WTC11 (cell line): Measurements from ENCODE around the gene SRGAP1. TPM values are rescaled to one million over a fixed set of nuclear protein-coding genes. Genes with fewer than 3 reads are reported as not detected.
A peak's percentile ranks its signal among the peaks of the same experiment; 100 is the strongest.

ENCODE experiments used
- ATAC-seq: fragments of 200-7000 bp; cut with Tn5 transposase; 2 replicates; pipeline ENCODE4 v1.10.0; 2021; ENCODE audit warnings: mild to moderate bottlenecking, moderate library complexity
- CTCF ChIA-PET: fragments of 300-600 bp; sonication (Branson Sonifier 250); formaldehyde crosslinking; loops from one replicate; lab custom pipeline; 2021; ENCODE audit warnings: antibody characterized with exemption; lab: Charles Lee
- POLR2A ChIA-PET: fragments of 350-600 bp; sonication (Branson Sonifier 250); formaldehyde crosslinking; loops from one replicate; lab custom pipeline; 2021; ENCODE audit warnings: antibody characterized with exemption; lab: Charles Lee
- DNase-seq: peaks from one replicate; pipeline ENCODE4 v3.0.0; 2021; ENCODE audit warnings: low spot score
- H3K27ac Mint-ChIP-seq: 2 replicates; pipeline ENCODE4 v1.8.0; 2021; ENCODE audit warnings: mixed read lengths
- H3K27me3 Mint-ChIP-seq: 2 replicates; pipeline ENCODE4 v1.8.0; 2021; ENCODE audit warnings: low read depth, mild to moderate bottlenecking, moderate library complexity, mixed read lengths
- H3K36me3 Mint-ChIP-seq: 2 replicates; pipeline ENCODE4 v1.8.0; 2021; ENCODE audit warnings: mixed read lengths
- H3K4me1 Mint-ChIP-seq: 2 replicates; pipeline ENCODE4 v1.8.0; 2022; ENCODE audit warnings: mixed read lengths
- H3K4me3 Mint-ChIP-seq: 2 replicates; pipeline ENCODE4 v1.8.0; 2021; ENCODE audit warnings: mild to moderate bottlenecking, moderate library complexity, mixed read lengths
- H3K9me3 Mint-ChIP-seq: 2 replicates; pipeline ENCODE4 v1.8.0; 2021; ENCODE audit warnings: mixed read lengths
- ATF3 ChIP-seq: sonication (generic); formaldehyde crosslinking; conservative IDR thresholded peaks from 2 replicates; pipeline ENCODE4 v1.8.1; 2022; ENCODE audit warnings: mild to moderate bottlenecking, missing genetic modification reagents
- CDX4 ChIP-seq: fragments of 250-450 bp; sonication (Bioruptor Pico); IDR thresholded peaks from 2 replicates; pipeline ENCODE4 v1.9.0; 2021; ENCODE audit warnings: moderate library complexity, mild to moderate bottlenecking, inconsistent platforms, borderline replicate concordance
- ESRRA ChIP-seq: sonication (generic); formaldehyde crosslinking; IDR thresholded peaks from 2 replicates; pipeline ENCODE4 v1.8.1; 2022; ENCODE audit warnings: mild to moderate bottlenecking, missing genetic modification reagents, borderline replicate concordance
- FOXP1 ChIP-seq: sonication (generic); formaldehyde crosslinking; IDR thresholded peaks from 2 replicates; pipeline ENCODE4 v1.8.0; 2022; ENCODE audit warnings: missing genetic modification reagents, mild to moderate bottlenecking, moderate library complexity, borderline replicate concordance
- IRF2 ChIP-seq: sonication (generic); formaldehyde crosslinking; IDR thresholded peaks from 2 replicates; pipeline ENCODE4 v1.8.0; 2022; ENCODE audit warnings: low read depth, missing genetic modification reagents, borderline replicate concordance
- NFYB ChIP-seq: sonication (generic); formaldehyde crosslinking; conservative IDR thresholded peaks from 2 replicates; pipeline ENCODE4 v1.8.0; 2022; ENCODE audit warnings: low read depth, missing genetic modification reagents
- TP53 ChIP-seq: sonication (generic); formaldehyde crosslinking; IDR thresholded peaks from 2 replicates; pipeline ENCODE4 v1.8.1; 2023; ENCODE audit warnings: mild to moderate bottlenecking, missing genetic modification reagents
- ZNF138 ChIP-seq: sonication (generic); formaldehyde crosslinking; conservative IDR thresholded peaks from 2 replicates; pipeline ENCODE4 v1.8.1; 2022; ENCODE audit warnings: mild to moderate bottlenecking, moderate library complexity, missing genetic modification reagents
- ZNF423 ChIP-seq: fragments of 250-450 bp; sonication (Bioruptor Pico); IDR thresholded peaks from 2 replicates; pipeline ENCODE4 v2.1.2; 2022; ENCODE audit warnings: mild to moderate bottlenecking, moderate library complexity
- total RNA-seq: library from RNA; stranded (reverse); gene quantifications from 3 replicates; pipeline ENCODE4 v1.2.3, GENCODE V29; 2021
- TF ChIP-seq, protein P1 (sequence below): sonication (generic); formaldehyde crosslinking; IDR thresholded peaks from 2 replicates; pipeline ENCODE4 v1.8.0; 2023; ENCODE audit warnings: missing genetic modification reagents, mild to moderate bottlenecking, borderline replicate concordance
- TF ChIP-seq, protein P2 (sequence below): sonication (generic); formaldehyde crosslinking; IDR thresholded peaks from 2 replicates; pipeline ENCODE4 v1.8.1; 2023; ENCODE audit warnings: mild to moderate bottlenecking, missing genetic modification reagents, moderate library complexity
- TF ChIP-seq, protein P3 (sequence below): sonication (generic); formaldehyde crosslinking; IDR thresholded peaks from 2 replicates; pipeline ENCODE4 v1.8.1; 2023; ENCODE audit warnings: mild to moderate bottlenecking, missing genetic modification reagents, borderline replicate concordance
- TF ChIP-seq, protein P4 (sequence below): sonication (generic); formaldehyde crosslinking; IDR thresholded peaks from 2 replicates; pipeline ENCODE4 v1.8.1; 2022; ENCODE audit warnings: low read depth, mild to moderate bottlenecking, moderate library complexity, missing genetic modification reagents, borderline replicate concordance

SRGAP1 gene
- total RNA-seq, 1 experiment from 2014 or later, result 10.3 TPM

DNA sequence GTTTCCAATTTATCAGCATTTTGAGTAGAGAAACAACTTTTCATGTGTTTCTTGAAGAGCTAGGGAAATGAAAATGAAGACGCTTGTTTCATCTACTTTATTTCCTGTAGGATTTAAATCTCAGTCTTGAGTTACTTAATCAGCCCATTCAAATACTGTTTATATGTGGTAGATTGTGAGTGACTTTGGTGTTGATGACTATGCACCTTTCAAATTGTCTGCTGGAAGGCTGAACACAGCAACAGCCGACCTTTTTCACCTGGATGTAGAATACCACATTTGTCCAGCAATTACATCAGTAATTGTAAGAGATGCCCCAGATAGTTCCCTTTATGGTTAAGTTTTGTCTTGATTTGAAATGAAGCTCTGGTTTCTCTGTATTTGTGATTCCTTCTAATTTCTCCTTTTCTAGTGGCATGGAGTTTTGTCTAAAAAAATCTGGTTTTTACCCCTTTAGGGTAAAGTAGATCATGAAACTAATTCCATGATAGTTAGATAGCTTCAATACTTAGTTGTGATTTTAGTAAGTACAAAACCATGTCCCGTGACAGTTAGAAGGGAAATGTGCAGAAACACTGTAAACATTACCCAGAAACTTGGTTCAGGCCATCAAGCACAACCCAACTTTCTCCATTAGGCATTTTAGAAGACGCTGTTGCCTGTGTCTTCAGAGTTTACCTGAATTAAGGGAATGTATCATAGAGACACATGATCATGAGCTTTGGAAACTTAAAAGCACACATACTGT lies 165.0 kb downstream of the SRGAP1 start (continued):
- TF ChIP-seq, protein P1, sequence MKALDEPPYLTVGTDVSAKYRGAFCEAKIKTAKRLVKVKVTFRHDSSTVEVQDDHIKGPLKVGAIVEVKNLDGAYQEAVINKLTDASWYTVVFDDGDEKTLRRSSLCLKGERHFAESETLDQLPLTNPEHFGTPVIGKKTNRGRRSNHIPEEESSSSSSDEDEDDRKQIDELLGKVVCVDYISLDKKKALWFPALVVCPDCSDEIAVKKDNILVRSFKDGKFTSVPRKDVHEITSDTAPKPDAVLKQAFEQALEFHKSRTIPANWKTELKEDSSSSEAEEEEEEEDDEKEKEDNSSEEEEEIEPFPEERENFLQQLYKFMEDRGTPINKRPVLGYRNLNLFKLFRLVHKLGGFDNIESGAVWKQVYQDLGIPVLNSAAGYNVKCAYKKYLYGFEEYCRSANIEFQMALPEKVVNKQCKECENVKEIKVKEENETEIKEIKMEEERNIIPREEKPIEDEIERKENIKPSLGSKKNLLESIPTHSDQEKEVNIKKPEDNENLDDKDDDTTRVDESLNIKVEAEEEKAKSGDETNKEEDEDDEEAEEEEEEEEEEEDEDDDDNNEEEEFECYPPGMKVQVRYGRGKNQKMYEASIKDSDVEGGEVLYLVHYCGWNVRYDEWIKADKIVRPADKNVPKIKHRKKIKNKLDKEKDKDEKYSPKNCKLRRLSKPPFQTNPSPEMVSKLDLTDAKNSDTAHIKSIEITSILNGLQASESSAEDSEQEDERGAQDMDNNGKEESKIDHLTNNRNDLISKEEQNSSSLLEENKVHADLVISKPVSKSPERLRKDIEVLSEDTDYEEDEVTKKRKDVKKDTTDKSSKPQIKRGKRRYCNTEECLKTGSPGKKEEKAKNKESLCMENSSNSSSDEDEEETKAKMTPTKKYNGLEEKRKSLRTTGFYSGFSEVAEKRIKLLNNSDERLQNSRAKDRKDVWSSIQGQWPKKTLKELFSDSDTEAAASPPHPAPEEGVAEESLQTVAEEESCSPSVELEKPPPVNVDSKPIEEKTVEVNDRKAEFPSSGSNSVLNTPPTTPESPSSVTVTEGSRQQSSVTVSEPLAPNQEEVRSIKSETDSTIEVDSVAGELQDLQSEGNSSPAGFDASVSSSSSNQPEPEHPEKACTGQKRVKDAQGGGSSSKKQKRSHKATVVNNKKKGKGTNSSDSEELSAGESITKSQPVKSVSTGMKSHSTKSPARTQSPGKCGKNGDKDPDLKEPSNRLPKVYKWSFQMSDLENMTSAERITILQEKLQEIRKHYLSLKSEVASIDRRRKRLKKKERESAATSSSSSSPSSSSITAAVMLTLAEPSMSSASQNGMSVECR (CRISPR knock-in tag), result no peak
- no peak for TF ChIP-seq ZNF423
- no peak for TF ChIP-seq ESRRA (CRISPR knock-in tag)
- TF ChIP-seq NFYB (CRISPR knock-in tag), result no peak
- no peak for TF ChIP-seq CDX4

DNA sequence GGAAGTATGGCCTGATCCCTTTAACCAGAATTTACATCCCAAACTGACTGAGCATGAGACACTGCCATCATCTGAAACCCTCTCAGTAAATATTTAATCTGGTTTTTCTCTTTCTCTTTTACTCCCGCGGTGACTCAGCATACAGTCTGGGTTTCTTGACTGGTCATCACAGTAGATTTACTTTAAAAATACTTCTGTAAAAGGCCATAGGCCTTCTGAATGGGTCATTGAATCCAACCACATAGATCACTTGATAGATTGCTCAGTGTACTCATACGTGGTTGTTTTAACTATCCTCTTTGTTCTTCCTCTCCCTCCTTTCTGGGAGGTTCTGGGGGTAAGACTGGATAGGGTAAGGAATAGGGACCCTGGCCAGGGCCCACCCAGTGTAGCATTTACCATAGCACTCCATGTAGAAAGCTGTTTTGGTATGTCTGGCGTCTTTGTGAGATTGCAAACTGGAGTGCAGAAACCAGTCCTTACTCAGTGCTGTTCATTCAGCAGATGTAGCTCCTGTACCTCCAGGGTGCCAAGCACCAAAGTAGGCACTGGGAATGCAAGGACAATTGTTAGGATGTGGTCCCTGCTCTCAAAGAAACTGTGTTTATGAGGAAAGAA lies 165.7 kb downstream of the SRGAP1 start:
- CTCF ChIA-PET, result no interaction called here
- Mint-ChIP-seq H3K4me1 (peaks cover 6% of the 10 kb centered on the region; the same call in 1 of the 2 replicates), H3K4me3 (no peak overlapping the region), H3K27me3 (no peaks in the 10 kb centered on the region), H3K36me3 (peaks cover 16% of the 10 kb centered on the region), H3K9me3 (peaks cover 20% of the 10 kb centered on the region), H3K27ac (peak overlapping the region; percentile 82; the same call in 1 of the 2 replicates)
- TF ChIP-seq, protein P2, sequence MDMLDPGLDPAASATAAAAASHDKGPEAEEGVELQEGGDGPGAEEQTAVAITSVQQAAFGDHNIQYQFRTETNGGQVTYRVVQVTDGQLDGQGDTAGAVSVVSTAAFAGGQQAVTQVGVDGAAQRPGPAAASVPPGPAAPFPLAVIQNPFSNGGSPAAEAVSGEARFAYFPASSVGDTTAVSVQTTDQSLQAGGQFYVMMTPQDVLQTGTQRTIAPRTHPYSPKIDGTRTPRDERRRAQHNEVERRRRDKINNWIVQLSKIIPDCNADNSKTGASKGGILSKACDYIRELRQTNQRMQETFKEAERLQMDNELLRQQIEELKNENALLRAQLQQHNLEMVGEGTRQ, result no peak
- TF ChIP-seq ATF3 (CRISPR knock-in tag) (no peak), FOXP1 (no peak), TP53 (no peak), ZNF138 (no peak), IRF2 (CRISPR knock-in tag) (no peak)
- TF ChIP-seq, protein P3, sequence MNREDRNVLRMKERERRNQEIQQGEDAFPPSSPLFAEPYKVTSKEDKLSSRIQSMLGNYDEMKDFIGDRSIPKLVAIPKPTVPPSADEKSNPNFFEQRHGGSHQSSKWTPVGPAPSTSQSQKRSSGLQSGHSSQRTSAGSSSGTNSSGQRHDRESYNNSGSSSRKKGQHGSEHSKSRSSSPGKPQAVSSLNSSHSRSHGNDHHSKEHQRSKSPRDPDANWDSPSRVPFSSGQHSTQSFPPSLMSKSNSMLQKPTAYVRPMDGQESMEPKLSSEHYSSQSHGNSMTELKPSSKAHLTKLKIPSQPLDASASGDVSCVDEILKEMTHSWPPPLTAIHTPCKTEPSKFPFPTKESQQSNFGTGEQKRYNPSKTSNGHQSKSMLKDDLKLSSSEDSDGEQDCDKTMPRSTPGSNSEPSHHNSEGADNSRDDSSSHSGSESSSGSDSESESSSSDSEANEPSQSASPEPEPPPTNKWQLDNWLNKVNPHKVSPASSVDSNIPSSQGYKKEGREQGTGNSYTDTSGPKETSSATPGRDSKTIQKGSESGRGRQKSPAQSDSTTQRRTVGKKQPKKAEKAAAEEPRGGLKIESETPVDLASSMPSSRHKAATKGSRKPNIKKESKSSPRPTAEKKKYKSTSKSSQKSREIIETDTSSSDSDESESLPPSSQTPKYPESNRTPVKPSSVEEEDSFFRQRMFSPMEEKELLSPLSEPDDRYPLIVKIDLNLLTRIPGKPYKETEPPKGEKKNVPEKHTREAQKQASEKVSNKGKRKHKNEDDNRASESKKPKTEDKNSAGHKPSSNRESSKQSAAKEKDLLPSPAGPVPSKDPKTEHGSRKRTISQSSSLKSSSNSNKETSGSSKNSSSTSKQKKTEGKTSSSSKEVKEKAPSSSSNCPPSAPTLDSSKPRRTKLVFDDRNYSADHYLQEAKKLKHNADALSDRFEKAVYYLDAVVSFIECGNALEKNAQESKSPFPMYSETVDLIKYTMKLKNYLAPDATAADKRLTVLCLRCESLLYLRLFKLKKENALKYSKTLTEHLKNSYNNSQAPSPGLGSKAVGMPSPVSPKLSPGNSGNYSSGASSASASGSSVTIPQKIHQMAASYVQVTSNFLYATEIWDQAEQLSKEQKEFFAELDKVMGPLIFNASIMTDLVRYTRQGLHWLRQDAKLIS, result no peak
- TF ChIP-seq, protein P4, sequence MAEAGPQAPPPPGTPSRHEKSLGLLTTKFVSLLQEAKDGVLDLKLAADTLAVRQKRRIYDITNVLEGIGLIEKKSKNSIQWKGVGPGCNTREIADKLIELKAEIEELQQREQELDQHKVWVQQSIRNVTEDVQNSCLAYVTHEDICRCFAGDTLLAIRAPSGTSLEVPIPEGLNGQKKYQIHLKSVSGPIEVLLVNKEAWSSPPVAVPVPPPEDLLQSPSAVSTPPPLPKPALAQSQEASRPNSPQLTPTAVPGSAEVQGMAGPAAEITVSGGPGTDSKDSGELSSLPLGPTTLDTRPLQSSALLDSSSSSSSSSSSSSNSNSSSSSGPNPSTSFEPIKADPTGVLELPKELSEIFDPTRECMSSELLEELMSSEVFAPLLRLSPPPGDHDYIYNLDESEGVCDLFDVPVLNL (CRISPR knock-in tag), result no peak
- POLR2A ChIA-PET, result no interaction called here
- ATAC-seq (peak; percentile 34; the same call in 1 of the 2 replicates), DNase-seq (no peak)
